H1 (cell line): Measurements from ENCODE around the gene TMSB10. TPM values are rescaled to one million over a fixed set of nuclear protein-coding genes. Genes with fewer than 3 reads are reported as not detected.

Experiments used
- CTCF ChIA-PET: fragments of 300-600 bp; sonication (Branson Sonifier 250); formaldehyde crosslinking; loops from one replicate; lab custom pipeline; 2021; ENCODE audit not compliant: partially characterized antibody; lab: Charles Lee
- POLR2A ChIA-PET: fragments of 300-600 bp; sonication (Branson Sonifier 250); formaldehyde crosslinking; loops from one replicate; lab custom pipeline; 2021; ENCODE audit warnings: inconsistent platforms; ENCODE audit not compliant: partially characterized antibody; lab: Charles Lee
- DNase-seq, 2 experiments: peaks; one replicate each; pipeline versions ENCODE4 v3.0.0 to v3.0.0-alpha.2; 2010 to 2022; ENCODE audit warnings: low spot score in 2 of 2, low read depth in 1 of 2, mixed read lengths in 1 of 2
- FAIRE-seq: peaks from 2 replicates; lab custom pipeline; 2011; peaks lifted over from hg19 to GRCh38; lab: Jason Lieb, UNC
- H2AFZ ChIP-seq: 2 replicates; pipeline ENCODE4 v1.8.1; 2012; ENCODE audit warnings: low read length, inconsistent platforms
- H2AK5ac ChIP-seq: 2 replicates; pipeline ENCODE4 v1.6.1; 2013; ENCODE audit warnings: low read depth, low read length
- H2BK120ac ChIP-seq: replicated peaks from 2 replicates; pipeline ENCODE3; 2013; ENCODE audit warnings: low read depth, low read length, inconsistent platforms
- H2BK12ac ChIP-seq: 2 replicates; pipeline ENCODE4 v1.6.1; 2013; ENCODE audit warnings: low read depth, low read length
- H2BK15ac ChIP-seq: 2 replicates; pipeline ENCODE4 v1.6.1; 2013; ENCODE audit warnings: low read length
- H2BK20ac ChIP-seq: 2 replicates; pipeline ENCODE4 v1.6.1; 2013; ENCODE audit warnings: low read length
- H2BK5ac ChIP-seq: 2 replicates; pipeline ENCODE4 v1.6.1; 2013; ENCODE audit warnings: low read depth, low read length
- H3K14ac ChIP-seq: 2 replicates; pipeline ENCODE4 v1.6.1; 2013; ENCODE audit warnings: inconsistent platforms; ENCODE audit not compliant: insufficient read length
- H3K18ac ChIP-seq: 2 replicates; pipeline ENCODE4 v1.6.1; 2013; ENCODE audit warnings: low read length; ENCODE audit errors: extremely low read depth
- H3K23ac ChIP-seq: 2 replicates; pipeline ENCODE4 v1.6.1; 2013; ENCODE audit warnings: inconsistent platforms; ENCODE audit not compliant: insufficient read length
- H3K23me2 ChIP-seq: 2 replicates; pipeline ENCODE4 v1.6.1; 2013; ENCODE audit warnings: low read depth, low read length
- H3K27ac ChIP-seq: 2 replicates; pipeline ENCODE4 v1.6.1; 2011; ENCODE audit warnings: low read depth, low read length, inconsistent platforms
- H3K27me3 ChIP-seq, 4 experiments: replicated peaks in 1 of 4; 1 replicate in 1 of 4; 2 replicates in 3 of 4; pipeline versions ENCODE4 v1.6.1 to v1.8.1; 2011 to 2013; ENCODE audit warnings: low read length in 3 of 4, mild to moderate bottlenecking in 3 of 4, inconsistent platforms in 2 of 4, mixed read lengths in 2 of 4, moderate library complexity in 1 of 4; ENCODE audit not compliant: control insufficient read depth in 3 of 4, insufficient read depth in 3 of 4; ENCODE audit errors: extremely low read depth in 1 of 4
- H3K36me3 ChIP-seq, 4 experiments: 2 replicates each; pipeline versions ENCODE4 v1.6.1 to v1.8.1; 2011 to 2013; ENCODE audit warnings: mild to moderate bottlenecking in 4 of 4, low read length in 3 of 4, moderate library complexity in 2 of 4, control low read depth in 1 of 4, inconsistent platforms in 1 of 4; ENCODE audit not compliant: insufficient read depth in 4 of 4, control insufficient read depth in 2 of 4
- H3K4ac ChIP-seq: replicated peaks from 2 replicates; pipeline ENCODE3; 2013; ENCODE audit warnings: low read length, low read depth, mixed read lengths, inconsistent platforms; ENCODE audit not compliant: insufficient read length
- H3K4me1 ChIP-seq, 4 experiments: replicated peaks in 1 of 4; 1 replicate in 1 of 4; 2 replicates in 3 of 4; pipeline versions ENCODE4 v1.6.1 to v1.8.1; 2011 to 2013; ENCODE audit warnings: low read length in 3 of 4, inconsistent platforms in 2 of 4, mixed read lengths in 1 of 4; ENCODE audit not compliant: insufficient read depth in 4 of 4, control insufficient read depth in 3 of 4
- H3K4me2 ChIP-seq, 2 experiments: 2 replicates each; pipeline versions ENCODE4 v1.6.1 to v1.8.1; 2011 to 2013; ENCODE audit warnings: low read depth in 2 of 2, low read length in 2 of 2, control low read depth in 1 of 2, inconsistent platforms in 1 of 2, mild to moderate bottlenecking in 1 of 2; ENCODE audit not compliant: insufficient read depth in 1 of 2
- H3K4me3 ChIP-seq, 4 experiments: fragments of 200-600, 300-600 bp in 1 of 4; sonication (generic), shearing (Covaris generic), sonication (Bioruptor Twin) in 1 of 4; 2 replicates each; pipeline versions ENCODE4 v1.5.1 to v1.8.1; 2011 to 2016; ENCODE audit warnings: low read length in 4 of 4, low read depth in 3 of 4, control low read depth in 2 of 4, inconsistent platforms in 2 of 4, mild to moderate bottlenecking in 2 of 4, mixed read lengths in 1 of 4, moderate library complexity in 1 of 4; ENCODE audit not compliant: insufficient read depth in 2 of 4; ENCODE audit errors: extremely low read depth in 1 of 4
- H3K56ac ChIP-seq: replicated peaks from 2 replicates; pipeline ENCODE3; 2013; ENCODE audit warnings: low read depth, mild to moderate bottlenecking, mixed read lengths, low read length, inconsistent platforms; ENCODE audit not compliant: insufficient read length
- H3K79me1 ChIP-seq: 2 replicates; pipeline ENCODE4 v1.6.1; 2013; ENCODE audit warnings: low read depth, low read length, control low read depth
- H3K79me2 ChIP-seq, 2 experiments: 2 replicates each; pipeline versions ENCODE4 v1.6.1 to v1.8.1; 2012 to 2013; ENCODE audit warnings: low read length in 2 of 2, mild to moderate bottlenecking in 2 of 2, inconsistent platforms in 1 of 2; ENCODE audit not compliant: insufficient read depth in 2 of 2, control insufficient read depth in 1 of 2
- H3K9ac ChIP-seq, 4 experiments: replicated peaks in 1 of 4; 1 replicate in 1 of 4; 2 replicates in 3 of 4; pipeline versions ENCODE4 v1.6.1 to v1.8.1; 2011 to 2013; ENCODE audit warnings: low read depth in 3 of 4, low read length in 3 of 4, control low read depth in 2 of 4, mild to moderate bottlenecking in 2 of 4, moderate library complexity in 2 of 4, inconsistent platforms in 1 of 4; ENCODE audit errors: extremely low read depth in 1 of 4
- H3K9me3 ChIP-seq, 2 experiments: 2 replicates each; pipeline versions ENCODE4 v1.6.1 to v1.8.1; 2012 to 2013; ENCODE audit warnings: mild to moderate bottlenecking in 2 of 2, moderate library complexity in 2 of 2, control low read depth in 1 of 2, inconsistent platforms in 1 of 2, low read depth in 1 of 2, low read length in 1 of 2, mixed read lengths in 1 of 2; ENCODE audit not compliant: insufficient read depth in 2 of 2
- H4K20me1 ChIP-seq, 2 experiments: replicated peaks in 1 of 2; 2 replicates each; pipeline versions ENCODE3 to v1.8.1; 2011 to 2013; ENCODE audit warnings: inconsistent platforms in 2 of 2, low read length in 2 of 2, mild to moderate bottlenecking in 1 of 2; ENCODE audit not compliant: insufficient read depth in 2 of 2, control insufficient read depth in 1 of 2
- H4K5ac ChIP-seq: 2 replicates; pipeline ENCODE4 v1.6.1; 2013; ENCODE audit warnings: low read length, low read depth, mixed read lengths, inconsistent platforms; ENCODE audit not compliant: insufficient read length
- H4K8ac ChIP-seq: 2 replicates; pipeline ENCODE4 v1.8.0; 2013; ENCODE audit warnings: mild to moderate bottlenecking, moderate library complexity, low read length, inconsistent platforms; ENCODE audit not compliant: insufficient read depth; ENCODE audit errors: extremely low read depth
- H4K91ac ChIP-seq: replicated peaks from 2 replicates; pipeline ENCODE3; 2013; ENCODE audit warnings: low read length, mixed read lengths, inconsistent platforms; ENCODE audit not compliant: insufficient read length
- BACH1 ChIP-seq: IDR thresholded peaks from 2 replicates; pipeline ENCODE4 v1.6.1; 2012; ENCODE audit warnings: low read length, improper control_type of control experiment
- CBX5 ChIP-seq: fragments of 300-800, 300-1000 bp; sonication (generic); IDR thresholded peaks from 2 replicates; pipeline ENCODE4 v1.7.1; 2016; ENCODE audit warnings: antibody characterized with exemption, low read length, low read depth
- GABPA ChIP-seq: IDR thresholded peaks from 2 replicates; pipeline ENCODE4 v1.6.1; 2011; ENCODE audit warnings: mild to moderate bottlenecking, low read length, moderate library complexity, borderline replicate concordance; ENCODE audit not compliant: insufficient read depth
- GTF2F1 ChIP-seq: IDR thresholded peaks from 2 replicates; pipeline ENCODE4 v1.6.1; 2012; ENCODE audit warnings: low read depth, low read length, improper control_type of control experiment, borderline replicate concordance
- HDAC6 ChIP-seq: IDR thresholded peaks from one replicate; pipeline ENCODE4 v1.7.1; 2012; ENCODE audit warnings: low read depth, mild to moderate bottlenecking, inconsistent platforms, low read length, moderate library complexity
- JUN ChIP-seq: IDR thresholded peaks from 2 replicates; pipeline ENCODE4 v1.6.1; 2011; ENCODE audit warnings: low read depth, mild to moderate bottlenecking, improper control_type of control experiment, low read length
- KDM5A ChIP-seq: fragments of 200-600 bp; IDR thresholded peaks from 2 replicates; pipeline ENCODE4 v1.7.1; 2012; ENCODE audit warnings: mild to moderate bottlenecking, low read length, inconsistent platforms, mixed read lengths
- SAP30 ChIP-seq: fragments of 300-600 bp; sonication (generic); IDR thresholded peaks from 2 replicates; pipeline ENCODE4 v1.7.1; 2012; ENCODE audit warnings: low read length, moderate library complexity, mild to moderate bottlenecking, inconsistent platforms; ENCODE audit not compliant: insufficient read depth, insufficient replicate concordance
- SIN3A ChIP-seq, 2 experiments: IDR thresholded peaks in 1 of 2; conservative IDR thresholded peaks in 1 of 2; 2 replicates each; pipeline ENCODE4 v1.6.1; 2011 to 2012; ENCODE audit warnings: low read length in 2 of 2, improper control_type of control experiment in 1 of 2, low read depth in 1 of 2, mild to moderate bottlenecking in 1 of 2
- SP4 ChIP-seq: IDR thresholded peaks from 2 replicates; pipeline ENCODE4 v1.6.1; 2012; ENCODE audit warnings: low read length, inconsistent platforms
- WGBS, 2 experiments: shearing (Covaris generic) in 1 of 2; methylation state at CpG; one replicate each; pipeline versions ENCODE4 v1.1.6 to v1.1.7; 2013 to 2015; ENCODE audit warnings: low lambda C conversion rate in 2 of 2, mixed read lengths in 2 of 2, inconsistent platforms in 1 of 2, low coverage in 1 of 2, missing lambda C conversion rate in 1 of 2; ENCODE audit not compliant: insufficient replicate concordance in 2 of 2, insufficient coverage in 1 of 2, insufficient read length in 1 of 2; ENCODE audit errors: extremely low coverage in 1 of 2, missing lambda C conversion rate in 1 of 2; 5-methylcytosine and 5-hydroxymethylcytosine counted together
- polyA plus RNA-seq, 7 experiments: library from polyadenylated mRNA; depleted of rRNA in 3 of 7; stranded (reverse) in 5 of 7; unstranded in 2 of 7; fragments of >200 nt in 5 of 7; fragments of 200-250 nt in 2 of 7; gene quantifications; 1 replicate in 5 of 7; 2 replicates in 1 of 7; 4 replicates in 1 of 7; pipeline versions ENCODE4 v1.2.1 to v1.2.3, GENCODE V29; 2011 to 2013; ENCODE audit warnings: missing spikeins in 2 of 7, mixed read lengths in 2 of 7
- total RNA-seq: library from RNA; stranded (reverse); fragmentation: NEBNext Ultra II Directional; extraction: Animal tissue kit (Norgen Biotek cat#: 25700); gene quantifications from 2 replicates; pipeline ENCODE4 v1.2.1, GENCODE V29; 2021

TMSB10 gene
- total and polyA plus RNA-seq, 2 of the 8 experiments (the other 6 are each of a cell fraction or from before 2014, with no cell fraction given) = 593 to 1,075 TPM

DNA sequence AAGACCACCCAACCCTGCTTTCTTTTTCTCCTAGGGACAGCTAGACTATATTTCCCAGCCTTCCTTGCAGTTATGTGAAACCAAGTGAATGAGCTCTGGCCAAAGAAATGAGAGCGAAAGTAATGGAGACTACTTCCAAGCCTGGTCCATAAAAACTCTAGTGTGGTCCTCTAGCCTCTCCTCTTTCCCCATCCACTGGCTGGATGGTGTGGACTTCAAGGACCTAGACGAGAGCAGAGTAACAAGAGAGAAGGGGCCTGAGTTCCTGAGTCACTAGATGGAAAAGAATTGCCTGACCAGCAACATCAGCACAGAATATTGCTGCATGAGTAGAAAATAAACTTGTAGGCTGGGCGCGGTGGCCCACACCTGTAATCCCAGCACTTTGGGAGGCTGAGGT, 2.9 kb upstream of the TMSB10 start:
- no peak overlapping the region for H3K18ac ChIP-seq
- WGBS, 2 experiments = 92% methylated on average over 4 of the region's 4 CpGs; no CpG with 5 or more reads in 1 of the 2 experiments
- no peak overlapping the region for H2BK20ac ChIP-seq
- H3K23me2 ChIP-seq = peaks cover 10% of the 10 kb centered on the region
- no peak overlapping the region for H3K4me3 ChIP-seq
- no peak overlapping the region for H2BK15ac ChIP-seq
- H3K4ac ChIP-seq = no peak overlapping the region
- no peak overlapping the region for H2BK12ac ChIP-seq
- H4K8ac ChIP-seq = no peak overlapping the region
- H3K9ac ChIP-seq = no peak overlapping the region
- H3K9me3 ChIP-seq = no peaks in the 10 kb centered on the region
- peaks cover 0 to 14% (median 6%) of the 10 kb centered on the region in 4 experiments; a peak in 6 of 7 replicates for H3K4me1 ChIP-seq
- ChIA-PET POLR2A (no interaction called here), CTCF (interaction anchor here (4.9 to 6.1 kb wide), 2 partner anchors 22 to 23 kb away, joined by 17 to 31 read pairs; partner anchors contain the start of gene TRABD2A)
- no peak overlapping the region for H2AFZ ChIP-seq
- no peak overlapping the region for H3K14ac ChIP-seq
- no peak overlapping the region for H3K56ac ChIP-seq
- H3K79me1 ChIP-seq = no peaks in the 10 kb centered on the region
- H4K91ac ChIP-seq = no peak overlapping the region
- no peak overlapping the region for H2BK120ac ChIP-seq
- H3K36me3 ChIP-seq = peaks cover 0 to 3% (median 0%) of the 10 kb centered on the region in 4 experiments; a peak in 1 of 8 replicates
- H2AK5ac ChIP-seq = no peak overlapping the region
- H3K79me2 ChIP-seq = peaks cover 0 to 12% of the 10 kb centered on the region in 2 experiments; a peak in 1 of 4 replicates
- DNase-seq (no peak), FAIRE-seq (no peak)
- H4K20me1 ChIP-seq = no peaks in the 10 kb centered on the region
- H3K27me3 ChIP-seq = peaks cover 0 to 10% (median 8%) of the 10 kb centered on the region in 4 experiments; a peak in 6 of 7 replicates
- no peak overlapping the region for H3K4me2 ChIP-seq
- TF ChIP-seq GABPA (no peak), JUN (no peak), BACH1 (no peak), SIN3A (conservative IDR thresholded peaks at IDR 0.05 in 1 of 2, IDR thresholded peaks at IDR 0.05 in 1 of 2; ENCODE audit: low read depth in 1 of 2, low read length in 2 of 2) (no peak), SAP30 (no peak), SP4 (no peak), HDAC6 (no peak), CBX5 (no peak), GTF2F1 (no peak), KDM5A (no peak)
- no peak overlapping the region for H3K27ac ChIP-seq
- H3K23ac ChIP-seq = no peak overlapping the region
- H2BK5ac ChIP-seq = no peak overlapping the region
- no peak overlapping the region for H4K5ac ChIP-seq
